ENCODE measurements around the gene P2RY6.

P2RY6 gene

DNA sequence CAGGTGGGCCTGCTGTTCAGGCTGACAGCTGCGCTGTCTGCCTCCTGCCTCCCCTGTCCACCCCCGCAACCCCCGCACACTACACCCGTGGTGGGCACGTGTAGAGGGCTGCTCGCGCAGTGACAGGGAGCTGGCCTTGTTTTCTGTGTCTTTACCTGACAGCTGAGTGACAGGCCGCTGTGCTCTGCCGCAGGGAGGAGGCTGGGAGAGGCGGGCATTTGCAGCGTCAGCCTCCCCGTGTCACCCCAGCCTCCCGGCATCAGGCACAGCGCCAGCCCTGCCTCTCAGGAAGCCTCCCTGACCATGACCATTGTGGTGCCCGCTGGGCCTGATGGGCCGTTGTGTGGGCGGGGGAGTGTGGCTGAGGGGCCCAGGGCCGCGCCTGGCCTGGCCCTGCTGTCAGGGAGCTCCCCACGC lies 72.1 kb downstream of the P2RY6 start:
- Histone ChIP-seq H3K27ac (peak overlapping the region; percentile 61), H3K4me1 (peaks cover 9% of the 10 kb centered on the region), H3K79me2 (peaks cover 19% of the 10 kb centered on the region), H3K9ac (no peak overlapping the region), H3K4me3 (ENCODE audit: low read depth, low read length) (no peak overlapping the region), H3K9me3 (ENCODE audit: control insufficient read depth, low read length) (no peaks in the 10 kb centered on the region), H3K36me3 (ENCODE audit: control insufficient read depth, insufficient read depth, low read length) (no peaks in the 10 kb centered on the region), H3K27me3 (ENCODE audit: control insufficient read depth, insufficient read depth, low read length) (no peaks in the 10 kb centered on the region), H3K4me2 (ENCODE audit: low read length) (peak overlapping the region; percentile 47), H2AFZ (no peak overlapping the region)
- TF ChIP-seq, protein P1, sequence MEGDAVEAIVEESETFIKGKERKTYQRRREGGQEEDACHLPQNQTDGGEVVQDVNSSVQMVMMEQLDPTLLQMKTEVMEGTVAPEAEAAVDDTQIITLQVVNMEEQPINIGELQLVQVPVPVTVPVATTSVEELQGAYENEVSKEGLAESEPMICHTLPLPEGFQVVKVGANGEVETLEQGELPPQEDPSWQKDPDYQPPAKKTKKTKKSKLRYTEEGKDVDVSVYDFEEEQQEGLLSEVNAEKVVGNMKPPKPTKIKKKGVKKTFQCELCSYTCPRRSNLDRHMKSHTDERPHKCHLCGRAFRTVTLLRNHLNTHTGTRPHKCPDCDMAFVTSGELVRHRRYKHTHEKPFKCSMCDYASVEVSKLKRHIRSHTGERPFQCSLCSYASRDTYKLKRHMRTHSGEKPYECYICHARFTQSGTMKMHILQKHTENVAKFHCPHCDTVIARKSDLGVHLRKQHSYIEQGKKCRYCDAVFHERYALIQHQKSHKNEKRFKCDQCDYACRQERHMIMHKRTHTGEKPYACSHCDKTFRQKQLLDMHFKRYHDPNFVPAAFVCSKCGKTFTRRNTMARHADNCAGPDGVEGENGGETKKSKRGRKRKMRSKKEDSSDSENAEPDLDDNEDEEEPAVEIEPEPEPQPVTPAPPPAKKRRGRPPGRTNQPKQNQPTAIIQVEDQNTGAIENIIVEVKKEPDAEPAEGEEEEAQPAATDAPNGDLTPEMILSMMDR (IDR thresholded peaks at IDR 0.05) = no peak

DNA sequence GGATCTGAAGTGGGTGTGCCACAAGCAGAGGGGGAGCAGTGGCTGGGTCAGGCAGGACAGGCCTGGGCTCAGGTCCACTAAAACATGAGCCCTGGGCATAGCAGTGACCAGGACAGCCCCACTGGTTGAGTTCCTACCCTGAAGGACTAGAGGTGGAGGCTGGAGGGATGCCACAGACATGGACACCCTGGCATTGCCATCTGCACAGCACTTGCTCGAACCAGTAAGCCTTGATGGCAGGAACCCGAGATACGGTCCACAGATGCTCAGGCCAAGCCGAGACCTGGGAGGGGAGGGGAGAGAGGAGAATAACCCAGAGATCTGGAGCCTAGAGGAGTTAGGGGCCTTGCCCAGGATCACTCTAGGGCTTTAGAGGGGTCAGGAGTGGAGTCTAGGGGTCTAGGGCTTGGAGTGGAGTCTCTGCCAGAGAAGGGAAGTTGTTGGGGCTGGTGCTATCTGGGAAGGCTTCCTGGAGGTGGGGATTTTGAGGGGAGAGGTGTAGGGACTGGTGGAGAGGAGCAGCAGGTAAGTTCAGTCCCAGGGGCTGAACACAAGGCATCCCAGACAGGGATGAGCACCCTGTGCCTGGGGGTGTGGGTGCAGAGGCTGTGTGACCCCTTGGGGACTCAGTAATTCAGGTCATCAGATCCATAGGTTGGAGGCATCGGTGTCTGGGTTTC lies 73.5 kb downstream of the P2RY6 start:
- TF ChIP-seq, protein P1 (IDR thresholded peaks at IDR 0.05) = no peak
- Histone ChIP-seq H3K4me1 (peaks cover 9% of the 10 kb centered on the region), H3K27me3 (ENCODE audit: control insufficient read depth, insufficient read depth, low read length) (no peaks in the 10 kb centered on the region), H3K36me3 (ENCODE audit: control insufficient read depth, insufficient read depth, low read length) (no peaks in the 10 kb centered on the region), H3K9ac (no peak overlapping the region), H3K9me3 (ENCODE audit: control insufficient read depth, low read length) (no peaks in the 10 kb centered on the region), H3K4me3 (ENCODE audit: low read depth, low read length) (no peak overlapping the region), H3K27ac (no peak overlapping the region), H2AFZ (no peak overlapping the region), H3K79me2 (peaks cover 9% of the 10 kb centered on the region), H3K4me2 (ENCODE audit: low read length) (no peak overlapping the region)

DNA sequence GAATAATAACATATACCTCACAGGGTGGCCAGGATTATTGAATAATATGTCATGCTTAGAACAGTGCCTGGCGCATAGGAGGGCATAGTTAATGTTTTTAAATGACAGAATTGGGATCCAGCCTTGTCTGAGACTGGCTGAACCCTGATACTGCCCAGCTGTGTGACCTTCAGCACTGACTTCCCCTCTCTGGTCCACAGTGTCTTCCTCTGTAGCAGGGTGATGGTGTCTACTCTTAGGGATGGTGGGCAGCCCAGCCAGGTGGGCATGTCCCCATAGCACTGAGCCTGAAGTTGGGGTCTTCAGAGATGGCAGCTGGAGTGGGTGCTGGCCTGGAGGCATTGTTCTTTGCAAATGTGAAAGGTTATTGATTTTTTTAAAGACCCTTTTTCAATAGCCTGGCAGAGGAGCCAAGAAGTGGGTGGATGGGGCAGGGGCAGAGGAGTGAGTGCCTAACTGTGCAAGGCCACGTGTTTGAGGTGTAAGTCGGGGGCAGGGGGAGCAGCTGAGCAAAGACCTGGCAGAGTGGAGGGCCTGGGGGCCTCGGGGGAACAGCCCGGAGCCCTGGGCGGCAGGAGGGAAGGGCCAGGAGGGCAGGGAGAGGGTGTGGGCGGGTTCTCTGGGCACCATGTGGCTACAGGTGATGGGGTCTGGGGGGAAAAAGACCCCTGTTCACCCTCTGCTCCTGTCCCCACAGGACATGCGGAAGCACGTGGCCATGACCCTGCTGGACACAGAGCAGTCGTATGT lies 74.2 kb downstream of the P2RY6 start:
- Histone ChIP-seq H2AFZ (no peak overlapping the region), H3K27me3 (ENCODE audit: control insufficient read depth, insufficient read depth, low read length) (no peaks in the 10 kb centered on the region), H3K36me3 (ENCODE audit: control insufficient read depth, insufficient read depth, low read length) (no peaks in the 10 kb centered on the region), H3K4me3 (ENCODE audit: low read depth, low read length) (no peak overlapping the region), H3K9ac (no peak overlapping the region), H3K27ac (no peak overlapping the region), H3K4me1 (peaks cover 9% of the 10 kb centered on the region), H3K4me2 (ENCODE audit: low read length) (no peak overlapping the region), H3K9me3 (ENCODE audit: control insufficient read depth, low read length) (no peaks in the 10 kb centered on the region), H3K79me2 (peaks cover 2% of the 10 kb centered on the region)
- TF ChIP-seq, protein P1 (IDR thresholded peaks at IDR 0.05) = no peak

DNA sequence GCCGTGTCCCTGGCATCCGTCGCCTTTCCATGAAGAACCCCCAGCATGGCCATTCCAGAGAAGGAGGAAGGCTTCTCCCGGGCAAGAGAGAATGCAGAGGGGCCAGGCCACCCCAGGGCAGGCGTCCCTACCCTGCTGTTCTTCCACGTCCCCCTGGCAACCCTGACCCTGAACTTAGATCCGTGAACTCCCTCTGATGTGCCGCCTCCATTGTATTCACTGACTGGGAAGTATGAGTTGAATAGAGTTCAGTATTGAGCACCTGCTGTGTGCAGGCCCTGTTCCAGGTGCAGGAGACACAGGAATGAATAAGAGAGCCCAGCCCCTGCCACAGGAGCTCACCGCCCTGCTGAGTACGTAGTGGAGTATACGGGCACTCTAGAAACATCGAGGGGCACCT lies 74.9 kb downstream of the P2RY6 start:
- Histone ChIP-seq H3K36me3 (ENCODE audit: control insufficient read depth, insufficient read depth, low read length) (no peaks in the 10 kb centered on the region), H3K27ac (no peak overlapping the region), H3K9ac (no peak overlapping the region), H3K9me3 (ENCODE audit: control insufficient read depth, low read length) (no peaks in the 10 kb centered on the region), H3K27me3 (ENCODE audit: control insufficient read depth, insufficient read depth, low read length) (no peaks in the 10 kb centered on the region), H2AFZ (no peak overlapping the region), H3K4me1 (peaks cover 7% of the 10 kb centered on the region), H3K4me3 (ENCODE audit: low read depth, low read length) (no peak overlapping the region), H3K79me2 (peaks cover 2% of the 10 kb centered on the region), H3K4me2 (ENCODE audit: low read length) (no peak overlapping the region)
- TF ChIP-seq, protein P1 (IDR thresholded peaks at IDR 0.05) = no peak

All from parathyroid adenoma (tissue), 2 donors.